Right lobe of liver (tissue), 6 donors: ENCODE results near the gene SBF2. TPM values are rescaled to one million over a fixed set of nuclear protein-coding genes. Genes with fewer than 3 reads are reported as not detected.

Experiments
- ATAC-seq, 4 donors: fragments of 200-7000 bp; cut with Tn5 transposase; one replicate each; pipeline ENCODE4 v1.9.1; 2020; ENCODE audit warnings: mild to moderate bottlenecking in 4 of 4, moderate library complexity in 4 of 4
- DNase-seq, 3 donors: peaks; one replicate each; pipeline ENCODE4 v3.0.0-alpha.2; 2020
- H3K27ac ChIP-seq, 3 donors: fragments of 200-600 bp; one replicate each; pipeline ENCODE4 v1.8.0; 2022
- H3K27me3 ChIP-seq, 2 donors: fragments of 200-600 bp; one replicate each; pipeline ENCODE4 v1.8.0; 2022
- H3K36me3 ChIP-seq, 4 donors: fragments of 200-600 bp; sonication (generic) in 1 of 4; one replicate each; pipeline versions ENCODE4 v1.5.1 to v1.8.0; 2017 to 2022; ENCODE audit warnings: control low read depth in 1 of 4
- H3K4me1 ChIP-seq, 4 donors: fragments of 200-600 bp; sonication (generic) in 1 of 4; one replicate each; pipeline versions ENCODE4 v1.5.1 to v1.8.0; 2017 to 2022; ENCODE audit warnings: control low read depth in 1 of 4
- H3K4me3 ChIP-seq, 3 donors: fragments of 200-600 bp; one replicate each; pipeline ENCODE4 v1.8.0; 2022
- H3K9me3 ChIP-seq, 4 donors: fragments of 200-600 bp; sonication (generic) in 1 of 4; one replicate each; pipeline versions ENCODE4 v1.5.1 to v1.8.0; 2017 to 2022; ENCODE audit warnings: control low read depth in 1 of 4
- CTCF ChIP-seq, 4 donors: fragments of 200-600 bp in 3 of 4; fragments of 450-650 bp in 1 of 4; IDR thresholded peaks; one replicate each; pipeline versions ENCODE4 v1.5.1 to v1.8.0; 2016 to 2022; ENCODE audit warnings: antibody characterized with exemption in 4 of 4, mild to moderate bottlenecking in 2 of 4
- POLR2A ChIP-seq: fragments of 450-650 bp; IDR thresholded peaks from one replicate; pipeline ENCODE4 v1.6.1; 2017; ENCODE audit warnings: antibody characterized with exemption, mild to moderate bottlenecking
- WGBS: methylation state at CpG from one replicate; pipeline ENCODE4 v1.1.6; 2018; ENCODE audit warnings: low coverage, low lambda C conversion rate; ENCODE audit not compliant: insufficient coverage; ENCODE audit errors: missing lambda C conversion rate; 5-methylcytosine and 5-hydroxymethylcytosine counted together
- intact Hi-C, 2 donors: fragments of 100-400 bp; cut with DNase I; formaldehyde crosslinking; loops; one replicate each; pipeline versions ENCODE4 v1.11.2 to v1.14.1; 2022
- total RNA-seq, 6 experiments: library from RNA; depleted of rRNA in 2 of 6; stranded (reverse); fragments of >200 nt in 2 of 6; fragmentation: NEBNext Ultra II Directional in 3 of 6; extraction: Animal tissue kit (Norgen Biotek cat#: 25700) in 3 of 6; gene quantifications; one replicate each; pipeline versions ENCODE4 v1.1.0 to v1.2.4, GENCODE V29; 2016 to 2023
- donor health status: DM: no; HTN: yes; CAD: no.
- donor health status: DM: no; HTN: no; CAD: no.
- donor health status: DM: no; HTN: no; CAD: no.
- donor health status: DM: no; HTN: yes; CAD: no.
- donor health status: DM: no; HTN: yes; CAD: no.

SBF2 gene
- total RNA-seq, 6 experiments from 2014 or later = 13.7 to 28.4 (median 21.3) TPM

GRCh38 chr11:9783986-9784385, 510.0 kb downstream of the SBF2 start:
- intact Hi-C loops = no loop called here
- no peaks in the 10 kb centered on the region for H3K4me1 ChIP-seq
- 100% methylated on average over 1 of the region's 2 CpGs for WGBS
- H3K27ac ChIP-seq = no peak overlapping the region
- no peaks in the 10 kb centered on the region for H3K9me3 ChIP-seq
- ATAC-seq (no peak), DNase-seq (no peak)
- no peak for TF ChIP-seq POLR2A
- TF ChIP-seq CTCF (IDR thresholded peaks at IDR 0.05) = no peak
- H3K4me3 ChIP-seq = no peak overlapping the region
- H3K36me3 ChIP-seq = peaks cover 0 to 52% (median 18%) of the 10 kb centered on the region in 4 donors
- no peaks in the 10 kb centered on the region for H3K27me3 ChIP-seq

DNA sequence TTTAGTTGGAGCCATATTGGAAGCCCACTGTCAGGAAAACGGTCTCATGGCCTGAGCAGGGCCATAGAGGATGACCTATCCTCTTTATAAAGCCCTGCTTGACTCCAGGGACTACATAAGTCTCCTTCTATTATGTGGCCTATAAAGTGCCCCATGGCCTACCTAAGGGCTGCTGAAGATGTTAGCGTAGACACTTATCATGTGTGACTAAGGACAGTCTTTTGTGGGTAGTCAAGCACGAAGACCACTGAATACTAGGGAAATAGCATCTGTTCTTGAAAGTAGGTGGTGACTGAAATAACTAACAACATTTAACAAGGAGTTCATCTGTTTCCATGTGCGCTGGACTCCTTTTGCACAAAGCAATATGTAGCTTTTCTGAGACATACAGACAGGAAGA, 513.1 kb downstream of the SBF2 start:
- 88% methylated on average over 4 of the region's 4 CpGs for WGBS
- no peaks in the 10 kb centered on the region for H3K27me3 ChIP-seq
- ATAC-seq (no peak), DNase-seq (no peak)
- no peak for TF ChIP-seq CTCF (IDR thresholded peaks at IDR 0.05)
- TF ChIP-seq POLR2A = no peak
- no peak overlapping the region for H3K27ac ChIP-seq
- no peaks in the 10 kb centered on the region for H3K4me1 ChIP-seq
- H3K9me3 ChIP-seq = no peaks in the 10 kb centered on the region
- intact Hi-C loops = no loop called here
- peaks cover 0 to 39% (median 15%) of the 10 kb centered on the region in 4 donors for H3K36me3 ChIP-seq
- no peak overlapping the region for H3K4me3 ChIP-seq

DNA sequence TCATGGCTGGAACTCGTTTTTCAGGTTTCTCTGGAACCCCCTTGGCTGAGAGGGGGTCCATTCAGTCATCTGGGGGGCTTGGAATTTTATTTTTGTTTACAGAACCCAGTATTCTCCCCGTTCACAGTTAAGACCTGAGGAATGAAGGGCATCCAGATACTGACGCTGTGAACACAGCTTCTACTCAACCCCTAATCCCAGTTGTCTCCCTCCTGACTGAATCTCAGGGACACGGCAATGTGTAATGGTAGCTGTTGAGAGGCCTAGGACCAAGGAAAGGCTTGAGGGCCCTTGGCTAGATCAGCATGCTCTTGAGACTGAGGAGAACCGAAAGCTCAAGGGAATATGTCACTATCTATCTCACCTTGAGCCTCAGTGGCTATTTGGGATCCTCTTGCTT, 516.5 kb downstream of the SBF2 start:
- DNase-seq (no peak), ATAC-seq (no peak)
- H3K27ac ChIP-seq = no peak overlapping the region
- peaks cover 0 to 6% (median 0%) of the 10 kb centered on the region in 4 donors for H3K4me1 ChIP-seq
- H3K36me3 ChIP-seq = peaks cover 0 to 28% (median 12%) of the 10 kb centered on the region in 4 donors
- no peak overlapping the region for H3K4me3 ChIP-seq
- intact Hi-C loops = no loop called here
- 91% methylated on average over 5 of the region's 5 CpGs for WGBS
- H3K27me3 ChIP-seq = no peaks in the 10 kb centered on the region
- no peak for TF ChIP-seq CTCF (IDR thresholded peaks at IDR 0.05)
- no peak for TF ChIP-seq POLR2A
- H3K9me3 ChIP-seq = no peaks in the 10 kb centered on the region

DNA sequence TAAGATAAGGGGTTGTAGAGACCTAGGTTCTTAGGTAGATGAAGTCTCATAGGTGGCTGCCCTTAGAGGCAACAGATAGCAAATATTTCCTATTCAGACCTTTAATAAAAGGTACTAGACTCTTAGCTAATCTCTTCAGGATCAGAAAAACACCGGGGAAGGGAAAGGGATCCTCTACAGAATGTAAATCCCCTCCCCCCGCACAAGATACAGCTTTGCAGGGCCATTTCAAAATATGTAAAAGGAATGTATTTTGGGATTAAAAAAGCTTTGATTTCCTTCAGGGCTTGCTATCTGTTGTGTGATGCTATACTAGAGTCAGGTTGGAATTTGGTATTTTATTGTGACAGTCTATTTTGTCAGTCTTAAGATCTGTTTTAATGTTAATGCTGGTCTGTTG, 517.0 kb downstream of the SBF2 start:
- 94% methylated on average over 2 of the region's 2 CpGs for WGBS
- H3K27me3 ChIP-seq = no peaks in the 10 kb centered on the region
- TF ChIP-seq CTCF (IDR thresholded peaks at IDR 0.05) = no peak
- TF ChIP-seq POLR2A = no peak
- H3K4me3 ChIP-seq = no peak overlapping the region
- no peak for DNase-seq
- H3K4me1 ChIP-seq = peaks cover 0 to 6% (median 0%) of the 10 kb centered on the region in 4 donors
- H3K9me3 ChIP-seq = no peaks in the 10 kb centered on the region
- peaks cover 0 to 28% (median 12%) of the 10 kb centered on the region in 4 donors for H3K36me3 ChIP-seq
- H3K27ac ChIP-seq = no peak overlapping the region
- no peak for ATAC-seq
- intact Hi-C loops = no loop called here

- intact Hi-C loops = no loop called here
- Histone ChIP-seq H3K36me3 (peaks cover 0 to 20% (median 8%) of the 10 kb centered on the region in 4 donors), H3K27me3 (no peaks in the 10 kb centered on the region), H3K4me1 (peaks cover 0 to 6% (median 0%) of the 10 kb centered on the region in 4 donors), H3K27ac (no peak overlapping the region), H3K9me3 (no peaks in the 10 kb centered on the region), H3K4me3 (no peak overlapping the region)
- DNase-seq (no peak), ATAC-seq (no peak)
- WGBS = 83% methylated on average over 1 of the region's 1 CpG
- no peak for TF ChIP-seq CTCF (IDR thresholded peaks at IDR 0.05)
- no peak for TF ChIP-seq POLR2A
These were observed 517.8 kb downstream of the SBF2 start for GRCh38 chr11:9776203-9776602.
